ENCODE data around the gene RFX4. TPM values are rescaled to one million over a fixed set of nuclear protein-coding genes. Genes with fewer than 3 reads are reported as not detected.
A peak's percentile ranks its signal among the peaks of the same experiment; 100 is the strongest.

The RFX4 gene
- total and polyA plus RNA-seq, 9 of the 15 experiments (the other 6 are each of a cell fraction or from before 2014, with no cell fraction given): not detected

- no peak for ATAC-seq
- H3K36me3 ChIP-seq (ENCODE audit: control insufficient read depth, insufficient read depth, low read length): no peaks in the 10 kb centered on the region
- no peaks in the 10 kb centered on the region for H4K20me1 ChIP-seq (replicated peaks; ENCODE audit: control insufficient read depth, insufficient read depth, low read length)
- no peak overlapping the region for H3K27ac ChIP-seq (ENCODE audit: extremely low read depth, low read depth, low read length)
- H2AFZ ChIP-seq (ENCODE audit: low read depth, low read length): no peak overlapping the region
- intact Hi-C loops (cut with micrococcal nuclease) (no loop called here), in situ Hi-C loops (cut with MboI) (no loop called here)
- no peaks in the 10 kb centered on the region for H3K9me3 ChIP-seq (replicated peaks; ENCODE audit: control insufficient read depth, insufficient read depth, low read depth, low read length)
- no peaks in the 10 kb centered on the region for H3K79me2 ChIP-seq (ENCODE audit: control insufficient read depth, insufficient read depth, low read length)
- FAIRE-seq: no peak
- BruUV-seq (replicated peaks): no TSS peak
- H3K4me2 ChIP-seq (ENCODE audit: insufficient read depth, low read length): no peak overlapping the region
- no peak overlapping the region for H3K4me3 ChIP-seq
- POLR2A ChIA-PET: interaction anchor here (0.6 kb wide), 1 partner anchor 14 kb away, joined by 4 read pairs; no protein-coding TSS in a partner anchor
- no peaks in the 10 kb centered on the region for H3K4me1 ChIP-seq (replicated peaks in 1 of 2; ENCODE audit: control insufficient read depth in 2 of 2, insufficient read depth in 2 of 2, low read length in 2 of 2)
- H3K9ac ChIP-seq (ENCODE audit: insufficient read depth in 1 of 2, low read depth in 2 of 2, low read length in 2 of 2): no peak overlapping the region
- DNase-seq (ENCODE audit: extremely low read depth in 1 of 4, low spot score in 3 of 4): no peak
- peaks cover 0 to 2% of the 10 kb centered on the region in 2 experiments; a peak in 1 of 5 replicates for H3K27me3 ChIP-seq (ENCODE audit: control insufficient read depth in 2 of 2, insufficient read depth in 2 of 2, low read length in 2 of 2)
- CTCF ChIA-PET (ENCODE audit: low intra/inter-chr PET ratio): no interaction called here
- WGBS (ENCODE audit: insufficient coverage, low coverage, missing lambda C conversion rate): 0% methylated on average over 2 of the region's 2 CpGs
- TF ChIP-seq CBX3 (IDR thresholded peaks at IDR 0.05; ENCODE audit: borderline replicate concordance in 1 of 2, low read length in 2 of 2): peak in 1 of 2 experiments; percentile 61; a peak in 1 of 3 replicates
- TF ChIP-seq NR4A1 (CRISPR knock-in tag; IDR thresholded peaks at IDR 0.05): no peak
- no peak for TF ChIP-seq NR4A1 (tag; IDR thresholded peaks at IDR 0.05)
- TF ChIP-seq RBM25 (IDR thresholded peaks at IDR 0.05; ENCODE audit: low read depth, low read length, severe bottlenecking): peak; percentile 70
- no peaks in the 10 kb centered on the region for H3K9me1 ChIP-seq (ENCODE audit: control insufficient read depth, insufficient read depth, low read length)
Observed at GRCh38 chr12:106663385-106663784, 80.6 kb downstream of the RFX4 start.

DNA sequence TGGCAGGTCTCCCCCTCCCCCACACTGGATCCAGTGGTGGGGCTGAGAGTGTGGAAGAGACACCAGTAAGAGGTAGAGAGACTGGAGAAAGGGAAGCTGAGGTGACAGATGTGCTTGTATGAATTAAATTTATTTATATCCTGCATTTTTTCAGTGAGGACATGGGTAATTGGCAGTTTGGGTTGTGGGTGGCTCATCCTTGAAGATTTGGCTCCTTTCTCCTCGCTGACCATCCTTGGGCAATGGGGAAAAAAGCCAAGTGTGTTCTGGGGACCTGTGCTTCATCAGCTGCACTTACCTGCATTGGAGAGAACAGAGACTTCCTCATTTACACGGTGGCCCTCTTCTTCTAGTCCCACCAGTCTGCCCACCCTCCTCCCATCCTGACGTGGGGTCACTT, 86.4 kb downstream of the RFX4 start:
- FAIRE-seq: no peak
- intact Hi-C loops (cut with micrococcal nuclease): no loop called here

More for the DNA sequence above, 86.4 kb downstream of the RFX4 start:
- 0% methylated on average over 3 of the region's 3 CpGs for WGBS (ENCODE audit: insufficient coverage, low coverage, missing lambda C conversion rate)
- H3K4me1 ChIP-seq (replicated peaks in 1 of 2; ENCODE audit: control insufficient read depth in 2 of 2, insufficient read depth in 2 of 2, low read length in 2 of 2): no peaks in the 10 kb centered on the region
- no peaks in the 10 kb centered on the region for H3K36me3 ChIP-seq (ENCODE audit: control insufficient read depth, insufficient read depth, low read length)
- H4K20me1 ChIP-seq (replicated peaks; ENCODE audit: control insufficient read depth, insufficient read depth, low read length): no peaks in the 10 kb centered on the region
- no peak for DNase-seq (ENCODE audit: extremely low read depth in 1 of 4, low spot score in 3 of 4)
- H2AFZ ChIP-seq (ENCODE audit: low read depth, low read length): no peak overlapping the region
- ATAC-seq: no peak
- ChIA-PET CTCF (ENCODE audit: low intra/inter-chr PET ratio) (no interaction called here), POLR2A (no interaction called here)
- BruUV-seq (replicated peaks): no TSS peak
- no peak overlapping the region for H3K9ac ChIP-seq (ENCODE audit: insufficient read depth in 1 of 2, low read depth in 2 of 2, low read length in 2 of 2)
- H3K27ac ChIP-seq (ENCODE audit: extremely low read depth, low read depth, low read length): no peak overlapping the region
- peaks cover 11 to 21% of the 10 kb centered on the region in 2 experiments; a peak in 4 of 5 replicates for H3K27me3 ChIP-seq (ENCODE audit: control insufficient read depth in 2 of 2, insufficient read depth in 2 of 2, low read length in 2 of 2)
- H3K9me1 ChIP-seq (ENCODE audit: control insufficient read depth, insufficient read depth, low read length): no peaks in the 10 kb centered on the region
- no peaks in the 10 kb centered on the region for H3K9me3 ChIP-seq (replicated peaks; ENCODE audit: control insufficient read depth, insufficient read depth, low read depth, low read length)
- in situ Hi-C loops (cut with MboI): no loop called here
- no peaks in the 10 kb centered on the region for H3K79me2 ChIP-seq (ENCODE audit: control insufficient read depth, insufficient read depth, low read length)
- H3K4me2 ChIP-seq (ENCODE audit: insufficient read depth, low read length): no peak overlapping the region
- TF ChIP-seq IRF9 (tag; IDR thresholded peaks at IDR 0.05) (no peak), SPI1 (IDR thresholded peaks at IDR 0.05; ENCODE audit: borderline replicate concordance, low read depth, low read length) (0 out of 2 replicates have a peak, but pooled peaks have one; percentile 36), NUFIP1 (IDR thresholded peaks at IDR 0.05; ENCODE audit: partially characterized antibody) (no peak), ZNF785 (CRISPR knock-in tag; IDR thresholded peaks at IDR 0.05) (no peak)
- no peak overlapping the region for H3K4me3 ChIP-seq
